NOMO-1 (cell line): ENCODE measurements around the gene IL6R.

Experiments used
- DNase-seq, 2 experiments: peaks; one replicate each; lab custom pipeline; 2025; ENCODE audit not compliant: unreplicated experiment in 2 of 2; lab: John Stamatoyannopoulos, UW

Gene IL6R

GRCh38 chr1:154446789-154447188 lies 41.6 kb downstream of the IL6R start:
- DNase-seq: no peak

DNA sequence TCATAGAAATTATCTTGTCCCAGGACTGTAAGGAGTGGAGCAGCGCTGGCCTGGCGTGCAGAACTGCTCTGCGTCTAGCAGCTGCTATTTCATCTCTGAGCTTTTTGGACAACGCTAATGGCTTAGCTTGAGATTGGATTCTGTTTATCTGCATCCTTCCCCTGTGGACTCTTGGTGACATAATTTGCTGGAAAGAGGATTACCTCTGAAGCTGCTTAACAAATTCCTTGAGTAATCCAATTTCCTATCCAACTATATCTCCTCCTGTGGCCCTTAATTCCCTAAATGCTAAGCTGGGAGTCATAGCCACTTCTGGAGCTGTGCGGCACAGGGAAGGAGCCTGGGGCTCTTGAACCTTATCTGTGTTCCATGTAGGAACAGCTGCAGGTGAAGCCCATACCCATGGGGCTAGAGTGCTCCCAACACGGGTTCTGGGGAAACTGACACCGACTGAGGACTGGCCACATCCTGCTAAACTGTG lies 43.2 kb downstream of the IL6R start:
- no peak for DNase-seq

DNA sequence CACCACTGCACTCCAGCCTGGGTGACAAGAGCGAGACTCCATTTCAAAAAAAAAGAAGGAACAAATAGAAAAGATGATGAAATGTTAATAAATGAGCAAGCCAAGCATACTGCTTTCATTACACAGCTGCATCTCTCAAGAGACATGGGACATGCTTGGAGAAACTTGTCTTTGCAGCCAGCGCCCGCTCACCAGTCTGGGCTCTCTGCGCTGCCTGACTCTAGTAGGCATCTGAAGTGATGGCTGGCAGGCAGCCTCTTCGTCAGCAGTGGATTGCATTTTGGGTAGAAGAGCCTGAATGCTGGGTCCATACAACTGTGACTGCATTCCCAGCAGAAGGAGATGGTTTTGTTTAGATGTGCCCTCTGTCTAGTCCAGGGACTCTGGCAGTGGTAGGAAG lies 48.0 kb downstream of the IL6R start:
- no peak for DNase-seq

DNA sequence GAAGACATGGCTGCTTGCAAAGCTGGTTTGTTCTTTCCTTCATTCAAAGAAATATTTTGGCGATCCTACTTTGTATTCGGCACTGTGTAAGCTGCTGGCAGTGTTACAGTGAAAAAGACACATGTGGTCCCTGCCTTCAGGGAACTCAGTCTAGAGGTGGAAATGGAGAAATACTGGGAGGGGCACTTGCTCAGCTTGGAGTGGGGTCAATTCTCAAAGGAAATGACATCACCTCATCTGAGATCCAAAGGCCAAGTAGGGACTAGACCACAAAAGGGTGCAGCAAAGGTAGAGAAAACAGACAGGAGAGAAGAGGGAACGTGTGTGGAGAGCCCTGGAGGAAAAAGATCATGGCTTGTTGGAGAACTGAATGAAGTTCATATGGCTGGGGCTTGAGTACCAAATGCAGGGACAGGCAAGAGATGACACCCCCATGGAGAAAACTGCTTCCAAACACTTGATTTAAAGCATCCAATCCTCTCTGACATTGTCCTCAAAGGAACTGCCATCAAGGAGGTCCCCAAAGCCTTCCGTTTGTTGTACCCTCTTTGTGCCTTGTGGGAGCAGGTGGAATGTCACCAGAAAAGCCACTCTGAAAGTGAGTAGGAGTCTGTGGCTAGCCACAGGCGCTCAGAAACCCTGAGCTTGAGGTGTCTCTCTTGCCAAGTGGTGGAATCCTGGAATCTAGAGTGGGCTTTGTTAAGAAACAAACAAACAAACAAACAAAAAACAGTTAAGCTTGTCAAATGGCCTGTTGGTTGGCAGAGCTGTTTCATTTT lies 48.6 kb downstream of the IL6R start:
- peak; percentile 15 to 50 for DNase-seq

GRCh38 chr1:154454386-154455120 lies 49.4 kb downstream of the IL6R start:
- no peak for DNase-seq

- peak; percentile 58 to 74 for DNase-seq
These were observed 51.5 kb downstream of the IL6R start for GRCh38 chr1:154456631-154457030.

DNA sequence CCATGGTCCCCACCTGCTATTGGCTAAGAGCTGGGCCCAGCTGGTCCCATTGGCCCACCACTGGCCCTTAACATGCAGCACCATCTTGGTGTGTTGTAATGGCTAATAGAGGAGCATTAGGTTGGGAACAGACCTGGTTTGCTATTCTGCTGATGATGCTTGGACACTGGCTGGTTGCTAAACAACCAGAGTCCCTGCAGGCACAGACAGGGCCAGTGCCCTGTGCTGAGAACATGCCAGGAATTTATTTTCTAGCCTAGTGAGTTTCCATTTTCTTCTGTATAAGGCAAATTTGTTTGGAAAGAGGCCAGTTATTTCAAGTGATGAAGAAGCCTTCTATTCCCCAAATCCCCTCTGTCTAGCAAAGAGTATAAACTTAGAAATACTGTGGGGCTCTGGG lies 53.9 kb downstream of the IL6R start:
- DNase-seq: no peak

DNA sequence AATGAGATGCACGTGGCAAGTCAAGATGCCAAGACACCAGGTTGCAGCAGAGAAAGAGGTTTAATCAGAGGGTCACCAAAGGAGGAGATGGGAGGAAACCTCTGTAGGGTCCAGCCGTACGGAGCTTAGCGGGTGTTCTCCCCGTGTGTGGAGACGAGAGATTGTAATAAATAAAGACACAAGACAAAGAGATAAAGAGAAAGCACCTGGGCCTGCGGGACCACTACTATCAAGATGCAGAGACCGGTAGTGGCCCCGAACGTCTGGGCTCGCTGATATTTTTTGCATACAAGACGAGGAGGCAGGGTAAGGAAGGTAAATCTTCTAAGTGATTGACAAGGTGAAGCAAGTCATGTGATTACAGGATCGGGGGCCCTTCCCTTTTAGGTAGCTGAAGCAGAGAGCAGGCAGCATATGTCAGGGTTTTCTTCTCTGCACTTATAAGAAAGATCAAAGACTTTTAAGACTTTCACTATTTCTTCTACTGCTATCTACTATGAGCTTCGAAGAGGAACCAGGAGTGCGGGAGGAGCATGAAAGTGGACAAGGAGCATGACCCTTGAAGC lies 55.6 kb downstream of the IL6R start:
- no peak for DNase-seq

- no peak for DNase-seq
These were observed 58.4 kb downstream of the IL6R start for GRCh38 chr1:154463512-154463990.

DNA sequence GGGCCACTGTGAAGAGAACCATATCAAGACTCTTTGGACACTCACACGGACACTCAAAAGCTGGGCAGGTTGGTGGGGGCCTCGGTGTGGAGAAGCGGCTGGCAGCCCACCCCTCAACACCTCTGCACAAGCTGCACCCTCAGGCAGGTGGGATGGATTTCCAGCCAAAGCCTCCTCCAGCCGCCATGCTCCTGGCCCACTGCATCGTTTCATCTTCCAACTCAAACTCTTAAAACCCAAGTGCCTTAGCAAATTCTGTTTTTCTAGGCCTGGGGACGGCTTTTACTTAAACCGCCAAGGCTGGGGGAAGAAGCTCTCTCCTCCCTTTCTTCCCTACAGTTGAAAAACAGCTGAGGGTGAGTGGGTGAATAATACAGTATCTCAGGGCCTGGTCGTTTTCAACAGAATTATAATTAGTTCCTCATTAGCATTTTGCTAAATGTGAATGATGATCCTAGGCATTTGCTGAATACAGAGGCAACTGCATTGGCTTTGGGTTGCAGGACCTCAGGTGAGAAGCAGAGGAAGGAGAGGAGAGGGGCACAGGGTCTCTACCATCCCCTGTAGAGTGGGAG lies 60.6 kb downstream of the IL6R start:
- DNase-seq: no peak

DNA sequence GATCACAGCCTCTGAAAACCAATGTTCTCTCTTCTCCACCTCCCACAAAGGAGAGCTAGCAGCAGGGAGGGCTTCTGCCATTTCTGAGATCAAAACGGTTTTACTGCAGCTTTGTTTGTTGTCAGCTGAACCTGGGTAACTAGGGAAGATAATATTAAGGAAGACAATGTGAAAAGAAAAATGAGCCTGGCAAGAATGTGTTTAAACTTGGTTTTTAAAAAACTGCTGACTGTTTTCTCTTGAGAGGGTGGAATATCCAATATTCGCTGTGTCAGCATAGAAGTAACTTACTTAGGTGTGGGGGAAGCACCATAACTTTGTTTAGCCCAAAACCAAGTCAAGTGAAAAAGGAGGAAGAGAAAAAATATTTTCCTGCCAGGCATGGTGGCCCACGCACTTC lies 61.1 kb downstream of the IL6R start:
- no peak for DNase-seq

DNA sequence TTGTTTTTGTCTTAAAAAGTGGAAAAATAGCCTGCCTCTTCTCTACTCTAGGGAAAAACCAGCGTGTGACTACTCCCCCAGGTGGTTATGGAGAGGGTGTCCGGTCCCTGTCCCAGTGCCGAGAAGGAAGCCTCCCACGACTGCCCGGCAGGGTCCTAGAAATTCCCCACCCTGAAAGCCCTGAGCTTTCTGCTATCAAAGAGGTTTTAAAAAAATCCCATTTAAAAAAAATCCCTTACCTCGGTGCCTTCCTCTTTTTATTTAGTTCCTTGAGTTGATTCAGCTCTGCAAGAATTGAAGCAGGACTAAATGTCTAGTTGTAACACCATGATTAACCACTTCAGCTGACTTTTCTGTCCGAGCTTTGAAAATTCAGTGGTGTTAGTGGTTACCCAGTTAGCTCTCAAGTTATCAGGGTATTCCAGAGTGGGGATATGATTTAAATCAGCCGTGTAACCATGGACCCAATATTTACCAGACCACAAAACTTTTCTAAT lies 61.8 kb downstream of the IL6R start:
- no peak for DNase-seq

DNA sequence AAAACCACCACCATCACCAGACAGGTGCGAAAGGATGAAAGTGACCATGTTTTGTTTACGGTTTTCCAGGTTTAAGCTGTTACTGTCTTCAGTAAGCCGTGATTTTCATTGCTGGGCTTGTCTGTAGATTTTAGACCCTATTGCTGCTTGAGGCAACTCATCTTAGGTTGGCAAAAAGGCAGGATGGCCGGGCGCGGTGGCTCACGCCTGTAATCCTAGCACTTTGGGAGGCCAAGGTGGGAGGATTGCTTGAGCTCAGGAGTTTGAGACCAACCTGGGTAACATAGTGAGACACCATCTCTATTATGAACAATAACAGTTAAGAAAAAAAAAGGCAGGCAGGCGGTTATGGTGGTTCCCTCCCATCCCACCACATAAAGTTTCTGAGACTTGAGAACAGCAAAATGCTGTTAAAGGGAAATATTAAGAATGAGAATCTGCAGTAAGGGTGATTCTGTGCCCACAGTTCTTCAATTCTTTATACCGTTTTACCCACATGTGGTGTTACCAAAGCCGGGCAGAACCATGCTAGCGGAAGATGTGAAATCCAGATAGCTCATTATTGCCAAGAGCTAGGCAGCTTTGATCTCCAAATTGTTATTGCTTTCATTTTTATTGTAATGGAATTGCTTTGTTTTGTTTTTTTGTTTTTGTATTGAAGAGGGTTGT lies 62.4 kb downstream of the IL6R start:
- DNase-seq: no peak

- no peak for DNase-seq
These were observed 63.5 kb downstream of the IL6R start for GRCh38 chr1:154468535-154469250.

DNA sequence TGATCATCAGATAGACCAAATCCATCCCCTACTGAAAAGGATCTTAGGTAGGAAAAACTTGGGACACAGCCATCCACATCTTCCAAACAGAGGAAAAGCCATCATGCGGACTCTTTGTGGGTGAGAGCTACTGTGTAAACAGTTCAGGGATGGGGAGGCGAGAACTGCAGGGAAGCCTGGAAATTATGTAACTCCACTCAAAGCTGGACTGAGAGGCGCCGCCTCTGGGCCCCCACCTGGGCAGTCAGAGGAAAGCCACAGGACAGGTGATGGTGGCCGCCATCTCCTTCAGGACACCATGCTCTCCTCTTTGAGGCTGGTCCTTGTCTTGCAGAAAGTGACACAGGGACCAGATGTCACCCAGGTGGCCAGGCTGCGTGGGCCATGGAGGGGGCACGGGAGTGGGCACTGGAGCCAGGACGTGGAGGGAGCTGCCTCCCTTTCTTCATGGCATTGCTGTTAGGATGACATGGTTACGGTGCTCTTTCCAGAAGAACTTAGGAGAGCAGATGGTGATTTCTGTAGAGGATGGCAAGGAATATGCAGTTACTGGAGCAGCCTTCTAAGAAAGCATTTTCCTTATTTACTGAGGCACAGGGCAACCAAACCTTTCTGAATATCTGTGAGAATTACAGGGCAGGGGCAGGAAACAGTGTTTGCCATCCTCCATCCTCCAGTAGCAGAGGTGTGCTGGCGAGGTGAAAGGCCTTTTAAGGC lies 64.9 kb downstream of the IL6R start:
- no peak for DNase-seq

DNA sequence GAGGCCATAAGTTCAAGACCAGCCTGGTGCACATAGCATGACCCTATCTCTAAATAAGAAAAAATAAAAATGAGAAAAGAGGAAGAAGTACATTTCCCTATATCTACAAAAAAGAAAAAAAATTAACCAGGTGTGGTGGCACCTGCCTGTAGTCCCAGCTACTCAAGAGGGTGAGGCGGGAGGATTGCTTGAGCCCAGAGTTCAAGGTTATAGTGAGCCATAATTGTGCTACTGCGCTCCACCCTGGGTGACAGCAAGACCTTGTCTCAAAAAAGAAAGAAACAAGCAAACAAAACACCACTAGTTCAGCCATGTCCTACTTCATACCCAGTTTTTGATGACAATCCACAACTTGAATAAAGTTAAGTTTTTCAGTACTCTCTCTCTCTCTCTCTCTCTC lies 66.2 kb downstream of the IL6R start:
- DNase-seq: no peak

GRCh38 chr1:154474802-154475201 lies 69.7 kb downstream of the IL6R start:
- DNase-seq: no peak

DNA sequence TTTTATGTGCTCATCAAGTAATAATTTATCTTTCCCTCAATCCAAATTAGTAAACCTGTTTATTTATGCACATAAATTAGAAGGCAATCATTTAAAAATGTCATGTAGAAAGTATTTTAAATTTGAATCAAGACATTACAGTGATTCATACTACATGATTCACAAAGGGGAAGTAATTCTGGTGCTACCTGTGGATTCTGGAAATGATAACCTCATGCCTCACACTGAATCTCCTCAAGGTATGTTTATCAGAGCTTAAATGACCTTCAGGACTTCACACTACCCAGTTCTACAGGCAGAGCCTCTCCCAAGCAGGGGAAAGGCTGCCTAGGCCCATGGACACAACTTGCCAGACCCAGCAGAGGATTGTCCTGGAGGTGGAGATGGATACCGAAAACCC lies 71.6 kb downstream of the IL6R start:
- DNase-seq: no peak

DNA sequence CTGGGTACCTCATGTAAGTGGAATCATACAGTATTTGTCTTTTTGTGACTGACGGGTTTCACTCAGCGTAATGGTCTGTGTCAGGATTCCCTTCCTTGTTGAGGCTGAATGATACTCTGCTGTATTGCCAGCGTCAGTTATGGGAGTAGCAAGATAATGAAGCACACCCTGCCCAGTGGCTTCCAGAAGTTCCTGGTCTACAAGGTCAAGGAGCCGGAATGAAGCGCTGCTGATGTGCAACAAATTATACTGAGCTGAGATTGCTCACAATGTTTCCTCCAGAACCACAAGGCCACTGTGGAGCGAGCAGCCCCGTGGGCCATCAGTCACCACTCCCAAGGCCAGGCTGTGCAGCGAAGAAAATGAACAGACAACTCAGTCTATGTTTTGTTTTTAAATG lies 72.9 kb downstream of the IL6R start:
- no peak for DNase-seq
